ENCODE results near the gene CALML5. TPM values are rescaled to one million over a fixed set of nuclear protein-coding genes. Genes with fewer than 3 reads are reported as not detected.

CALML5 gene
- total RNA-seq, 1 experiment from 2014 or later, result not detected

GRCh38 chr10:5502571-5503476, 3.5 kb upstream of the CALML5 start:
- no peaks in the 10 kb centered on the region for H3K4me1 ChIP-seq (ENCODE audit: insufficient read depth, low read length, poor library complexity, severe bottlenecking)
- no peaks in the 10 kb centered on the region for H3K9me3 ChIP-seq (ENCODE audit: low read depth, low read length, poor library complexity, severe bottlenecking)
- no peak for DNase-seq (ENCODE audit: low spot score)
- no peaks in the 10 kb centered on the region for H3K36me3 ChIP-seq (ENCODE audit: insufficient read depth, low read length, poor library complexity, severe bottlenecking)
- no TSS peak for BruUV-seq (replicated peaks)
- H3K27ac ChIP-seq (ENCODE audit: low read depth, low read length, poor library complexity, severe bottlenecking), result no peak overlapping the region
- intact Hi-C loops (cut with micrococcal nuclease; ENCODE audit: unreplicated experiment), result no loop called here
- H3K27me3 ChIP-seq (replicated peaks; ENCODE audit: insufficient read depth, low read depth, low read length, poor library complexity), result peaks cover 21% of the 10 kb centered on the region
- ChIA-PET POLR2A (ENCODE audit: low non-redundant PET) (no interaction called here), CTCF (no interaction called here)
- no peak overlapping the region for H3K4me3 ChIP-seq (ENCODE audit: low read depth, low read length, poor library complexity, severe bottlenecking)
- no peak for TF ChIP-seq EZH2 (IDR thresholded peaks at IDR 0.05; ENCODE audit: borderline replicate concordance, low read depth, low read length, poor library complexity, severe bottlenecking)
- TF ChIP-seq, protein P1, sequence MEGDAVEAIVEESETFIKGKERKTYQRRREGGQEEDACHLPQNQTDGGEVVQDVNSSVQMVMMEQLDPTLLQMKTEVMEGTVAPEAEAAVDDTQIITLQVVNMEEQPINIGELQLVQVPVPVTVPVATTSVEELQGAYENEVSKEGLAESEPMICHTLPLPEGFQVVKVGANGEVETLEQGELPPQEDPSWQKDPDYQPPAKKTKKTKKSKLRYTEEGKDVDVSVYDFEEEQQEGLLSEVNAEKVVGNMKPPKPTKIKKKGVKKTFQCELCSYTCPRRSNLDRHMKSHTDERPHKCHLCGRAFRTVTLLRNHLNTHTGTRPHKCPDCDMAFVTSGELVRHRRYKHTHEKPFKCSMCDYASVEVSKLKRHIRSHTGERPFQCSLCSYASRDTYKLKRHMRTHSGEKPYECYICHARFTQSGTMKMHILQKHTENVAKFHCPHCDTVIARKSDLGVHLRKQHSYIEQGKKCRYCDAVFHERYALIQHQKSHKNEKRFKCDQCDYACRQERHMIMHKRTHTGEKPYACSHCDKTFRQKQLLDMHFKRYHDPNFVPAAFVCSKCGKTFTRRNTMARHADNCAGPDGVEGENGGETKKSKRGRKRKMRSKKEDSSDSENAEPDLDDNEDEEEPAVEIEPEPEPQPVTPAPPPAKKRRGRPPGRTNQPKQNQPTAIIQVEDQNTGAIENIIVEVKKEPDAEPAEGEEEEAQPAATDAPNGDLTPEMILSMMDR (conservative IDR thresholded peaks at IDR 0.05; ENCODE audit: low read depth, low read length), result no peak

DNA sequence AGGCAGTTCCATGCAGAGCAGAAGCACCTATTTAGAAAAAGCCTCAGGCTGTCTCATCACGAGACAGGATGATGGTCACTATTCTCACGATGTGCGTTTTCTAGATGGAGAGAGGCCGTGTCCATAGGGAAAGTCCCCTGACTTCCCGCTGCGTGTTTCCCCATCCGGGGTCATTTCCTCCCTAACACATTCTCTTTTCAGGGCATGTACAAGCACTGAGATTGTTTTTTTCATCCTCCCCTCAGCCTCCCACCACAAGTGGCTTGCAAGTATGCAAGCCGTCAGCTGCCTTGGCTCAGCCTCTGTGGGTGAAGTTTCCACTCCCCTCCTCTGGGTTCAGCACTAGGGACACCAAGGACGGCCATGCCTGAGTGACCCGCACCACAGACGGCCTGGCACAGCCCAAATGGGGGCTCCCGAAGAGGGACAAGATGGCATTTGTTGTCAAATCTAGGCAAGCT, 2.7 kb upstream of the CALML5 start:
- CTCF ChIA-PET, result no interaction called here
- no peaks in the 10 kb centered on the region for H3K4me1 ChIP-seq (ENCODE audit: insufficient read depth, low read length, poor library complexity, severe bottlenecking)
- DNase-seq (ENCODE audit: low spot score), result no peak
- no peak for TF ChIP-seq EZH2 (IDR thresholded peaks at IDR 0.05; ENCODE audit: borderline replicate concordance, low read depth, low read length, poor library complexity, severe bottlenecking)
- TF ChIP-seq, protein P1 (conservative IDR thresholded peaks at IDR 0.05; ENCODE audit: low read depth, low read length), result no peak
- no peak overlapping the region for H3K27ac ChIP-seq (ENCODE audit: low read depth, low read length, poor library complexity, severe bottlenecking)
- peaks cover 21% of the 10 kb centered on the region for H3K27me3 ChIP-seq (replicated peaks; ENCODE audit: insufficient read depth, low read depth, low read length, poor library complexity)
- no peak overlapping the region for H3K4me3 ChIP-seq (ENCODE audit: low read depth, low read length, poor library complexity, severe bottlenecking)
- POLR2A ChIA-PET (ENCODE audit: low non-redundant PET), result no interaction called here
- BruUV-seq (replicated peaks), result no TSS peak
- intact Hi-C loops (cut with micrococcal nuclease; ENCODE audit: unreplicated experiment), result no loop called here
- H3K36me3 ChIP-seq (ENCODE audit: insufficient read depth, low read length, poor library complexity, severe bottlenecking), result no peaks in the 10 kb centered on the region
- no peaks in the 10 kb centered on the region for H3K9me3 ChIP-seq (ENCODE audit: low read depth, low read length, poor library complexity, severe bottlenecking)

DNA sequence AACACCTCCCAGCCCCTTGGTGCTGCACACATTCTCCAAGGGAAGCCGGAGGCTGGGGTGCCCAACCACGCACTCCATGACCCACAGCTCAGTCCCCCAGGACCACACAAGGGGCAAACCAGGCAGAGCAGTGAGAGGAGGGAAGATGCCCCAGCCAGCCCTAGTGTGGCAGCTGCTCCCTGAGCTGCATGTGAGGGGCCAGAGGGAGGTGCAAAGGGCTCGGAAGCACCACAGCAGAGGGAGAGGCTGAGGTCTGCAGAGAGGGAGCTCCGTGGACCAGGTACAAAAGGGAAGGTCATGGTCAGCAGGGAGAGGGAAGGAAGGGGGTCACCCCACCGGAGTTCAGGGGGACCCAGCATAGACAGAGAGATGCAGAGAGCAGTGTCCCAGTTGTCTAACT, 1.5 kb upstream of the CALML5 start:
- Histone ChIP-seq H3K27ac (ENCODE audit: low read depth, low read length, poor library complexity, severe bottlenecking) (no peak overlapping the region), H3K9me3 (ENCODE audit: low read depth, low read length, poor library complexity, severe bottlenecking) (no peaks in the 10 kb centered on the region), H3K4me3 (ENCODE audit: low read depth, low read length, poor library complexity, severe bottlenecking) (no peak overlapping the region), H3K27me3 (replicated peaks; ENCODE audit: insufficient read depth, low read depth, low read length, poor library complexity) (peaks cover 21% of the 10 kb centered on the region), H3K4me1 (ENCODE audit: insufficient read depth, low read length, poor library complexity, severe bottlenecking) (no peaks in the 10 kb centered on the region), H3K36me3 (ENCODE audit: insufficient read depth, low read length, poor library complexity, severe bottlenecking) (no peaks in the 10 kb centered on the region)
- CTCF ChIA-PET, result no interaction called here
- no peak for TF ChIP-seq EZH2 (IDR thresholded peaks at IDR 0.05; ENCODE audit: borderline replicate concordance, low read depth, low read length, poor library complexity, severe bottlenecking)
- TF ChIP-seq, protein P1 (conservative IDR thresholded peaks at IDR 0.05; ENCODE audit: low read depth, low read length), result no peak
- POLR2A ChIA-PET (ENCODE audit: low non-redundant PET), result no interaction called here
- no peak for DNase-seq (ENCODE audit: low spot score)
- intact Hi-C loops (cut with micrococcal nuclease; ENCODE audit: unreplicated experiment), result no loop called here
- no TSS peak for BruUV-seq (replicated peaks)

Measured in A673 (cell line).